GM12873 (cell line): ENCODE data around the gene HOXB3.

Experiments used
- TF ChIP-seq, protein P1 (sequence below): IDR thresholded peaks from 2 replicates; pipeline ENCODE4 v1.5.1; 2012; ENCODE audit warnings: low read depth, mild to moderate bottlenecking, moderate library complexity, low read length, control low read depth; ENCODE audit not compliant: insufficient read depth; ENCODE audit errors: missing control alignments

Gene HOXB3

DNA sequence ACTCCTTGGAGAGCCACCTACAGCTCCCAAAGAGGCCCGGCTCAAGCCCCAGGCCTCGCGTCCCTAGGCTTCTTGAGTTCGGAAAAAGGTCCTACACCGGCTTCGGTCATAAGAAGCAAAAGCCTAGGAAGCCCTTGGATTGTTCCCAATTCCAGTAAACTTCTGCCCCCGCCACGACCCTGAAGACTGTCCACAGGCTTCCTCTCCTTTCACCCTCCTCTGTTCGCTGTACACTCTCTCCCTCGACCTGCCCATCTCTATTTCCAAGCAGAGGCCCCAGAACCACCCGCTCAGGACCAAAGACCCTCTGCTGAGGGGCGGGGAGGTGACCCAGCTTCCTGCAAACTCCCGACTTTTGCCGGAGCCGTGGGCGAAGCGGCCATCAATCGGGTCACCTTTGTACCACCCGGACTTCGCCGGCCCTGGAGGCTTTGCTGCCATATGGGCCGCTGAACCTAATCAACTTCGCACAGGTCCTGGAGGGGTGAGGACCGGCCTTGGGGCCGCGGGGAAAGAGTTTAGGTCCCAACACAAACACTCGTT is 47.9 kb downstream of the HOXB3 start:
- TF ChIP-seq, protein P1, sequence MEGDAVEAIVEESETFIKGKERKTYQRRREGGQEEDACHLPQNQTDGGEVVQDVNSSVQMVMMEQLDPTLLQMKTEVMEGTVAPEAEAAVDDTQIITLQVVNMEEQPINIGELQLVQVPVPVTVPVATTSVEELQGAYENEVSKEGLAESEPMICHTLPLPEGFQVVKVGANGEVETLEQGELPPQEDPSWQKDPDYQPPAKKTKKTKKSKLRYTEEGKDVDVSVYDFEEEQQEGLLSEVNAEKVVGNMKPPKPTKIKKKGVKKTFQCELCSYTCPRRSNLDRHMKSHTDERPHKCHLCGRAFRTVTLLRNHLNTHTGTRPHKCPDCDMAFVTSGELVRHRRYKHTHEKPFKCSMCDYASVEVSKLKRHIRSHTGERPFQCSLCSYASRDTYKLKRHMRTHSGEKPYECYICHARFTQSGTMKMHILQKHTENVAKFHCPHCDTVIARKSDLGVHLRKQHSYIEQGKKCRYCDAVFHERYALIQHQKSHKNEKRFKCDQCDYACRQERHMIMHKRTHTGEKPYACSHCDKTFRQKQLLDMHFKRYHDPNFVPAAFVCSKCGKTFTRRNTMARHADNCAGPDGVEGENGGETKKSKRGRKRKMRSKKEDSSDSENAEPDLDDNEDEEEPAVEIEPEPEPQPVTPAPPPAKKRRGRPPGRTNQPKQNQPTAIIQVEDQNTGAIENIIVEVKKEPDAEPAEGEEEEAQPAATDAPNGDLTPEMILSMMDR: no peak

DNA sequence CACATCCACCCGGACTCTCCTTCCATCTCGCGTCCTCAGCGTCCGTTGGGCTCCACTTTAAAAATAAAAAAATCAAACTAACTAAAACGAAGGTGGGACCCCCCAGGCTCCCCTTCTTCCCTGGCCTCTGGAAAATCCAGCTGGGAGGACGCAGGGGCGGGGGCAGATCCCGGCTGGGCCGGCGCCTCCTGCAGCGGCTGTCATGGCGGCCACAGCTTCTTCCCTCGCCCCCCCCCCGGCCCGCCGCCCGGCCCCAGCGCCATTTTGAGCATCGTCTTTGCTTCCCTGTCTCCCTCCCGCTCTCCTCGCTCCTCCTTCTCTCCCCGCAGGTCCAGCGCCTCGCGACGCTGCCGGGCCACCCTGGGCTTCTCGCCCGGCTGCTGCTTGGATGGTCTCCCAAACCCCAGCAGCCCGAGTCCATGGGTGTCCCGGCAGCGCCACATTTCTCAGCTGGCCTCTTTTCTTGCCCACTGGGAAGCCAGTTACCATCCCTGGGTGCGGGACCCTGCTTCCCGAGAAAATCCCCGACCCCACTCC is 48.4 kb downstream of the HOXB3 start:
- TF ChIP-seq, protein P1: no peak

- TF ChIP-seq, protein P1: no peak
Observed at GRCh38 chr17:48541036-48541576, 48.9 kb downstream of the HOXB3 start.

DNA sequence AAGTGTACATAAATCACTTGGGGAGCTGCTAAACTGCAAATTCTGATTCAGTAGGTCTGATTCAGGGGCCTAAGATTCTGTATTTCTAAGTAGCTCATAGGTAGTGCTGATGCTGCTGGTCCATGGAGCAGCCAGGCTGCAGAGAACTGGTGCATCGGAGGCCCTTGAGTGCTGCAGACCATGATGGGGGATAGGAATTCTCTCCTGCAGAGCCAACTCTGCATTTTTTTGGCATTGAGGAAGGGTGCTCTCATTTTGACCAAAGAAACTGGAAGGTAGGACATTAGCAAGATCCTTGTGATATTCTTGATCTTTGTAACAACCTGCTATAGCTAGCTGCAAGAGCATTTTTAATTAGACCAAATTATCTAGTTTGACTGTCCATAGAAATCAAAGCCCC is 49.8 kb downstream of the HOXB3 start:
- TF ChIP-seq, protein P1: no peak

GRCh38 chr17:48539177-48539576 is 50.9 kb downstream of the HOXB3 start:
- TF ChIP-seq, protein P1: no peak

- TF ChIP-seq, protein P1: no peak
Observed at GRCh38 chr17:48537316-48537715, 52.7 kb downstream of the HOXB3 start.

DNA sequence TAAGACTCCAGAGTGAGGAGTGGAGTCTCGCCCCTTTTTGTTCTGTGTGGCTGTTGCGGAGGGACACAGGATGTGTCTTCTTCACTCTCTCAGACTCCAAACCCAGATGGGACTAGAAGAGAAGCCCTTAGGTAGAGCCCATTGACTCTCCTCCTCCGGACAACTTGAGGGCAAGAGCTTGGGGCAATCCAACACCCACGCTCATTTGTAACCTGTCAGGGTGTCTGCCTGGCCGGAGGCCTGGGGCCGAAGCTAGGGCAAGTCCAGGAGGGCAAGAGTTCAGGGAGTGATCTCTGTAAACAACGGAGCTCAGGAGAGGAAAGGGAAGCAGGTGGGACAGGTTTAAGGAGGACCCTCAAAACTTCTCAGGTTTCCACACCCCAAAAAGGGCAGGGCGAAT is 57.8 kb downstream of the HOXB3 start:
- TF ChIP-seq, protein P1: no peak
